ENCODE data around the gene CDK4.

Gene CDK4

DNA sequence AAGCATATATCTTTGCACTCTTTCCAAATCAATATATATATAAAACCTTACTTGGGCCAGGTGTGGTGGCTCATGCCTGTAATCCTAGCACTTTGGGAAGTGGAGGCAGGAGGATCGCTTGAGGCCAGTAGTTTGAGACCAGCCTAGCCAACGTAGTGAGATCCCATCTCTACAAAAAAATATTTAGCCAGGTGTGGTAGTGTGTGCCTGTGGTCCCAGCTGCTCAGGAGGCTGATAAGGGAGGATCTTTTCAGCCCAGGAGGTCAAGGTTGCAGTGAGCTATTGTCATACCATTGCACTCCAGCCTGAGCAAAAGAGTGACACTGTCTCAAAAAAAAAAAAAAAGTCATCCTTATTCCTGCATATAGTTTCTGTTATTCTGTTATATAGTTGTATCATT, 43.8 kb downstream of the CDK4 start:
- no peak for FAIRE-seq
- TF ChIP-seq TAF1 (IDR thresholded peaks at IDR 0.05; ENCODE audit: borderline replicate concordance, low read depth, low read length) (no peak), POLR2AphosphoS5 (IDR thresholded peaks at IDR 0.05; ENCODE audit: low read depth, low read length) (no peak), POLR2A (IDR thresholded peaks at IDR 0.05; ENCODE audit: low read depth, low read length) (no peak)
- no peak for DNase-seq (ENCODE audit: insufficient read length)

DNA sequence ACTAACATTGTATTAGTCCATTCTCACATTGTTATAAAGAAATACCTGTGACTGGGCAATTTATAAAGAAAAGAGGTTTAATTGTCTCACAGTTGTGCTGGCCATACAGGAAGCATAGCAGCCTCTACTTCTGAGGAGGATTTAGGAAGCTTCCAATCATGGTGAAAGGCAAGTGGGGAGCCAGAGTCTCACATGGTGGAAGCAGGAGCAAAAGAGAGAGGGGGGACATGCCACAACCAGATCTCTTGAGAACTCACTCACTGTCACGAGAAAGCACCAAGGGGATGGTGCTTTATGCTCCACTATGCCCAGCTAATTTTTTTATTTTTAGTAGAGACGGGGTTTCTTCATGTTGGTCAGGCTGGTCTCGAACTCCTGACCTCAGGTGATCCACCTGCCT, 44.9 kb downstream of the CDK4 start:
- TF ChIP-seq POLR2AphosphoS5 (IDR thresholded peaks at IDR 0.05; ENCODE audit: low read depth, low read length) (no peak), TAF1 (IDR thresholded peaks at IDR 0.05; ENCODE audit: borderline replicate concordance, low read depth, low read length) (no peak), POLR2A (IDR thresholded peaks at IDR 0.05; ENCODE audit: low read depth, low read length) (no peak)
- no peak for FAIRE-seq

DNA sequence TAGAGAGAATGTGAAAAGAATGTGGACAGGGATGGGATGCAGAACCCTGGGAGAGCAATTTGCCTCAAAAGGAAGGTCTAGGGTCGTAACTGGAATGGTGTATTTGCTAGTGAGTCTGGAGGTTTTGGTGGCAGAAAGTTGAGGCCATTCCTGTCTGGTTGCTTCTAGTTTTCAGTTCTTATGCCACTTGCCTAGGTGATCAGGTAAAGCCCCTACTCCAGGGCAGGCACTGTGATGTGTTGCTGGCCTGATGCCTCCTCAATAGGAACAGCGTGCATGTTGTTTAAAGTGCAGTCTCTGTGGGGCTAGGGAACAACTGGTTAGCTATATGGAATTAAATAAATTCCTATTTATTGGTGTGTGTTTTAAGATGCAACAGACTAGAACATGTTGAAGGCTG, 51.8 kb downstream of the CDK4 start:
- TF ChIP-seq POLR2A (IDR thresholded peaks at IDR 0.05; ENCODE audit: low read depth, low read length), result no peak
- no peak for TF ChIP-seq TAF1 (IDR thresholded peaks at IDR 0.05; ENCODE audit: borderline replicate concordance, low read depth, low read length)
- TF ChIP-seq POLR2AphosphoS5 (IDR thresholded peaks at IDR 0.05; ENCODE audit: low read depth, low read length), result no peak
- FAIRE-seq (no peak), DNase-seq (ENCODE audit: insufficient read length) (no peak)

More for the DNA sequence above, 44.9 kb downstream of the CDK4 start:
- DNase-seq (ENCODE audit: insufficient read length), result no peak

DNA sequence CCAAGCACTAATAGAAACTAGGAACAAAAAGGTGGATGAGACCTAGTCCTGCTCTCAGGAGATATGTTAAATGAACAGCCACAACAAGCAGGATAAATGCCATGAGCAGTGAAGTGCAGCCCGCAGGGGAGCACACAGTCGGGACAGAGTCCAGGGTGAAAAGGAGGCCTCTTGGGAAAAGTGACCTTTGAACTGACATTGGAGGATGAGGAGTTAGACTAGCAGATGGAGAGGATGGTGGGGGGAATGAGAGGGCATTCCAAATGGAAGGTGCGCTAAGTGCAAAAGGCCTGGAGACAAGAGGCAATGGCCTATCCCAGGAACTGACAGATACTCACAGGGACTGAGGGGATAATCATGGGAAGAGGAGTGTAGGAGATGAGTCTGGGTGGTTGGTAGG, 53.7 kb downstream of the CDK4 start:
- TF ChIP-seq POLR2AphosphoS5 (IDR thresholded peaks at IDR 0.05; ENCODE audit: low read depth, low read length) (no peak), POLR2A (IDR thresholded peaks at IDR 0.05; ENCODE audit: low read depth, low read length) (no peak), TAF1 (IDR thresholded peaks at IDR 0.05; ENCODE audit: borderline replicate concordance, low read depth, low read length) (no peak)
- no peak for FAIRE-seq
- DNase-seq (ENCODE audit: insufficient read length), result no peak
